HEK293 (cell line): ENCODE measurements around the gene SPATA31C2.

Experiments
- EGR2 ChIP-seq: fragments of 450-650 bp; formaldehyde crosslinking; IDR thresholded peaks from 2 replicates; pipeline ENCODE4 v1.5.1; 2016; ENCODE audit warnings: low read depth, missing biosample characterization, missing genetic modification characterization
- YY1 ChIP-seq: fragments of 450-650 bp; formaldehyde crosslinking; IDR thresholded peaks from 2 replicates; pipeline ENCODE4 v1.5.1; 2018; ENCODE audit warnings: missing biosample characterization, missing genetic modification characterization
- ZNF23 ChIP-seq: fragments of 450-650 bp; formaldehyde crosslinking; IDR thresholded peaks from 2 replicates; pipeline ENCODE4 v1.5.1; 2016; ENCODE audit warnings: missing biosample characterization, missing genetic modification characterization, borderline replicate concordance
- ZNF24 ChIP-seq: fragments of 450-650 bp; formaldehyde crosslinking; IDR thresholded peaks from 2 replicates; pipeline ENCODE4 v1.5.1; 2016; ENCODE audit warnings: missing biosample characterization, missing genetic modification characterization
- ZNF558 ChIP-seq: fragments of 450-650 bp; formaldehyde crosslinking; IDR thresholded peaks from 2 replicates; pipeline ENCODE4 v1.5.1; 2016; ENCODE audit warnings: missing biosample characterization, missing genetic modification characterization
- ZNF561 ChIP-seq: fragments of 450-650 bp; IDR thresholded peaks from 2 replicates; pipeline ENCODE4 v1.5.1; 2018; ENCODE audit warnings: missing biosample characterization, missing genetic modification characterization, borderline replicate concordance
- ZNF701 ChIP-seq: fragments of 450-650 bp; formaldehyde crosslinking; IDR thresholded peaks from 2 replicates; pipeline ENCODE4 v1.5.1; 2016; ENCODE audit warnings: missing biosample characterization, missing genetic modification characterization
- TF ChIP-seq, protein P1 (sequence below): fragments of 450-650 bp; formaldehyde crosslinking; IDR thresholded peaks from 2 replicates; pipeline ENCODE4 v1.5.1; 2016; ENCODE audit warnings: missing biosample characterization, missing genetic modification characterization
- TF ChIP-seq, protein P2 (sequence below): fragments of 450-650 bp; formaldehyde crosslinking; IDR thresholded peaks from 2 replicates; pipeline ENCODE4 v1.5.1; 2016; ENCODE audit warnings: missing biosample characterization, missing genetic modification characterization

- TF ChIP-seq, protein P1, sequence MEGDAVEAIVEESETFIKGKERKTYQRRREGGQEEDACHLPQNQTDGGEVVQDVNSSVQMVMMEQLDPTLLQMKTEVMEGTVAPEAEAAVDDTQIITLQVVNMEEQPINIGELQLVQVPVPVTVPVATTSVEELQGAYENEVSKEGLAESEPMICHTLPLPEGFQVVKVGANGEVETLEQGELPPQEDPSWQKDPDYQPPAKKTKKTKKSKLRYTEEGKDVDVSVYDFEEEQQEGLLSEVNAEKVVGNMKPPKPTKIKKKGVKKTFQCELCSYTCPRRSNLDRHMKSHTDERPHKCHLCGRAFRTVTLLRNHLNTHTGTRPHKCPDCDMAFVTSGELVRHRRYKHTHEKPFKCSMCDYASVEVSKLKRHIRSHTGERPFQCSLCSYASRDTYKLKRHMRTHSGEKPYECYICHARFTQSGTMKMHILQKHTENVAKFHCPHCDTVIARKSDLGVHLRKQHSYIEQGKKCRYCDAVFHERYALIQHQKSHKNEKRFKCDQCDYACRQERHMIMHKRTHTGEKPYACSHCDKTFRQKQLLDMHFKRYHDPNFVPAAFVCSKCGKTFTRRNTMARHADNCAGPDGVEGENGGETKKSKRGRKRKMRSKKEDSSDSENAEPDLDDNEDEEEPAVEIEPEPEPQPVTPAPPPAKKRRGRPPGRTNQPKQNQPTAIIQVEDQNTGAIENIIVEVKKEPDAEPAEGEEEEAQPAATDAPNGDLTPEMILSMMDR: no peak
- TF ChIP-seq ZNF23 (tag by site-specific recombination) (no peak), YY1 (tag by site-specific recombination) (no peak), EGR2 (no peak), ZNF701 (tag by site-specific recombination) (no peak), ZNF558 (tag by site-specific recombination) (no peak), ZNF24 (tag by site-specific recombination) (no peak), ZNF561 (tag by site-specific recombination) (no peak)
- TF ChIP-seq, protein P2, sequence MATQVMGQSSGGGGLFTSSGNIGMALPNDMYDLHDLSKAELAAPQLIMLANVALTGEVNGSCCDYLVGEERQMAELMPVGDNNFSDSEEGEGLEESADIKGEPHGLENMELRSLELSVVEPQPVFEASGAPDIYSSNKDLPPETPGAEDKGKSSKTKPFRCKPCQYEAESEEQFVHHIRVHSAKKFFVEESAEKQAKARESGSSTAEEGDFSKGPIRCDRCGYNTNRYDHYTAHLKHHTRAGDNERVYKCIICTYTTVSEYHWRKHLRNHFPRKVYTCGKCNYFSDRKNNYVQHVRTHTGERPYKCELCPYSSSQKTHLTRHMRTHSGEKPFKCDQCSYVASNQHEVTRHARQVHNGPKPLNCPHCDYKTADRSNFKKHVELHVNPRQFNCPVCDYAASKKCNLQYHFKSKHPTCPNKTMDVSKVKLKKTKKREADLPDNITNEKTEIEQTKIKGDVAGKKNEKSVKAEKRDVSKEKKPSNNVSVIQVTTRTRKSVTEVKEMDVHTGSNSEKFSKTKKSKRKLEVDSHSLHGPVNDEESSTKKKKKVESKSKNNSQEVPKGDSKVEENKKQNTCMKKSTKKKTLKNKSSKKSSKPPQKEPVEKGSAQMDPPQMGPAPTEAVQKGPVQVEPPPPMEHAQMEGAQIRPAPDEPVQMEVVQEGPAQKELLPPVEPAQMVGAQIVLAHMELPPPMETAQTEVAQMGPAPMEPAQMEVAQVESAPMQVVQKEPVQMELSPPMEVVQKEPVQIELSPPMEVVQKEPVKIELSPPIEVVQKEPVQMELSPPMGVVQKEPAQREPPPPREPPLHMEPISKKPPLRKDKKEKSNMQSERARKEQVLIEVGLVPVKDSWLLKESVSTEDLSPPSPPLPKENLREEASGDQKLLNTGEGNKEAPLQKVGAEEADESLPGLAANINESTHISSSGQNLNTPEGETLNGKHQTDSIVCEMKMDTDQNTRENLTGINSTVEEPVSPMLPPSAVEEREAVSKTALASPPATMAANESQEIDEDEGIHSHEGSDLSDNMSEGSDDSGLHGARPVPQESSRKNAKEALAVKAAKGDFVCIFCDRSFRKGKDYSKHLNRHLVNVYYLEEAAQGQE (tag by site-specific recombination): no peak
Observed at GRCh38 chr9:88178641-88179040, 40.4 kb upstream of the SPATA31C2 start.
